ENCODE data around the gene BGLAP. TPM values are rescaled to one million over a fixed set of nuclear protein-coding genes. Genes with fewer than 3 reads are reported as not detected.

BGLAP gene
- total RNA-seq (2021; ENCODE audit: unreplicated experiment): 1.4 TPM
- polyA plus RNA-seq (2012): 1.4 TPM in 2 replicates
- Bru-seq, nascent RNA: percentile 40 among the genes with signal in this experiment
- BruChase-seq, experiment 1, labeled RNA remaining after a 6-hour chase: percentile 61 among the genes with signal in this experiment
- BruChase-seq, experiment 2, labeled RNA remaining after a 2-hour chase: percentile 52 among the genes with signal in this experiment
- long read RNA-seq, partial matches to known transcripts: 2 of 3 reads
- long read RNA-seq, other reads (novel, unspliced or antisense): 1 of 3 reads

DNA sequence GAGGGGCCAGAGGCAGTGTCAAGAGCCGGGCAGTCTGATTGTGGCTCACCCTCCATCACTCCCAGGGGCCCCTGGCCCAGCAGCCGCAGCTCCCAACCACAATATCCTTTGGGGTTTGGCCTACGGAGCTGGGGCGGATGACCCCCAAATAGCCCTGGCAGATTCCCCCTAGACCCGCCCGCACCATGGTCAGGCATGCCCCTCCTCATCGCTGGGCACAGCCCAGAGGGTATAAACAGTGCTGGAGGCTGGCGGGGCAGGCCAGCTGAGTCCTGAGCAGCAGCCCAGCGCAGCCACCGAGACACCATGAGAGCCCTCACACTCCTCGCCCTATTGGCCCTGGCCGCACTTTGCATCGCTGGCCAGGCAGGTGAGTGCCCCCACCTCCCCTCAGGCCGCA is at the start of gene BGLAP:
TSS of gene BGLAP (plus strand) at position 259 of the 400 bp plus-strand sequence. CDS start at position 307, 48 bp downstream.
- H3K4me1 ChIP-seq (ENCODE audit: control insufficient read depth in 1 of 2, insufficient read depth in 2 of 2, low read length in 2 of 2): peaks cover 8 to 17% of the 10 kb centered on the region in 2 experiments
- no peaks in the 10 kb centered on the region for H3K79me2 ChIP-seq (ENCODE audit: insufficient read depth, low read length)
- H3K4me3 ChIP-seq (replicated peaks in 1 of 2; ENCODE audit: low read depth in 1 of 2, low read length in 2 of 2): no peak within 1 kb of the TSS
- ATAC-seq: no peak
- no peak for DNase-seq (ENCODE audit: low read depth, low spot score)
- ChIA-PET RAD21 (ENCODE audit: low non-redundant PET in 1 of 2, low total read pairs in 2 of 2, uncharacterized antibody in 2 of 2, unreplicated experiment in 2 of 2) (no interaction called here), POLR2A (no interaction called here), CTCF (no interaction called here)
- no peaks in the 10 kb centered on the region for H3K9me3 ChIP-seq (ENCODE audit: control insufficient read depth in 1 of 2, insufficient read depth in 1 of 2, low read depth in 1 of 2, low read length in 2 of 2)
- no TSS peak for BruUV-seq (replicated peaks)
- H3K4me2 ChIP-seq (ENCODE audit: low read length): peak within 1 kb of the TSS; percentile 32; the same call in 1 of the 2 replicates
- no peak within 1 kb of the TSS for H3K9ac ChIP-seq (ENCODE audit: low read length)
- 0 out of 4 replicates have a peak, but pooled peaks cover 0 to 4% of the 10 kb centered on the region in 2 experiments for H3K36me3 ChIP-seq (ENCODE audit: control insufficient read depth in 1 of 2, insufficient read depth in 2 of 2, low read length in 2 of 2)
- H2AFZ ChIP-seq (ENCODE audit: low read depth, low read length, poor library complexity, severe bottlenecking): no peak within 1 kb of the TSS
- TF ChIP-seq ZFX (IDR thresholded peaks at IDR 0.05) (no peak), FOSL1 (IDR thresholded peaks at IDR 0.05; ENCODE audit: low read depth) (no peak), ZNF274 (IDR thresholded peaks at IDR 0.05; ENCODE audit: low read depth, low read length) (no peak), POLR2AphosphoS5 (IDR thresholded peaks at IDR 0.05; ENCODE audit: low read depth, low read length) (no peak), YY1 (IDR thresholded peaks at IDR 0.05; ENCODE audit: extremely low read depth, insufficient replicate concordance, low read depth, low read length) (no peak), CBX3 (IDR thresholded peaks at IDR 0.05; ENCODE audit: low read depth) (no peak)
- TF ChIP-seq, protein P1, sequence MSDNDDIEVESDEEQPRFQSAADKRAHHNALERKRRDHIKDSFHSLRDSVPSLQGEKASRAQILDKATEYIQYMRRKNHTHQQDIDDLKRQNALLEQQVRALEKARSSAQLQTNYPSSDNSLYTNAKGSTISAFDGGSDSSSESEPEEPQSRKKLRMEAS (IDR thresholded peaks at IDR 0.05): no peak
- intact Hi-C loops (cut with micrococcal nuclease): no loop called here
- no peaks in the 10 kb centered on the region for H3K9me2 ChIP-seq (ENCODE audit: insufficient read depth)
- H3K27ac ChIP-seq (ENCODE audit: low read depth, low read length): no peak within 1 kb of the TSS
- no peaks in the 10 kb centered on the region for H4K20me1 ChIP-seq (ENCODE audit: insufficient read depth)
- H3K27me3 ChIP-seq (ENCODE audit: insufficient read depth, low read length): no peaks in the 10 kb centered on the region

DNA sequence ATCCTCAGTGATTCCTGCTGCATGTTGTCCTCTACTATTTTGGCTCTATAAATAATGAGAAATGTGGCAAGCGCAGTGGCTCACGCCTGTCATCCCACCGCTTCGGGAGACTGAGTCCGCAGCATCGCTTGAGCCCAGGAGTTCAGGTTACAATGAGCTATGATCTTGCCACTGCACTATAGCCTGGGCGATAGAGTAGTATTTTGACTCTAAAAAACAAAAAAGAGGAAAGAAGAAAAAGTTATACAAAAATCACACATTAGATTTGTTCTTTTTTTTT is 48.8 kb upstream of the BGLAP start:
- intact Hi-C loops (cut with micrococcal nuclease): no loop called here

More for the DNA sequence above, 48.8 kb upstream of the BGLAP start:
- CTCF ChIA-PET: interaction anchor here (0.9 to 1.7 kb wide), 3 partner anchors 32 to 126 kb away, joined by 3 to 5 read pairs (median 5); no protein-coding TSS in a partner anchor
- DNase-seq (ENCODE audit: low read depth, low spot score): no peak
- Histone ChIP-seq H2AFZ (ENCODE audit: low read depth, low read length, poor library complexity, severe bottlenecking) (no peak overlapping the region), H3K27ac (ENCODE audit: low read depth, low read length) (peak overlapping the region; percentile 85), H3K9ac (ENCODE audit: low read length) (peak overlapping the region; percentile 70), H3K9me2 (ENCODE audit: insufficient read depth) (no peaks in the 10 kb centered on the region), H3K4me1 (ENCODE audit: control insufficient read depth in 1 of 2, insufficient read depth in 2 of 2, low read length in 2 of 2) (peaks cover 8 to 14% of the 10 kb centered on the region in 2 experiments), H3K27me3 (ENCODE audit: insufficient read depth, low read length) (no peaks in the 10 kb centered on the region), H3K4me3 (replicated peaks in 1 of 2; ENCODE audit: low read depth in 1 of 2, low read length in 2 of 2) (peak overlapping the region; percentile 84 to 91), H3K79me2 (ENCODE audit: insufficient read depth, low read length) (peaks cover 36% of the 10 kb centered on the region), H4K20me1 (ENCODE audit: insufficient read depth) (no peaks in the 10 kb centered on the region), H3K4me2 (ENCODE audit: low read length) (peak overlapping the region; percentile 90), H3K9me3 (ENCODE audit: control insufficient read depth in 1 of 2, insufficient read depth in 1 of 2, low read depth in 1 of 2, low read length in 2 of 2) (no peaks in the 10 kb centered on the region), H3K36me3 (ENCODE audit: control insufficient read depth in 1 of 2, insufficient read depth in 2 of 2, low read length in 2 of 2) (no peaks in the 10 kb centered on the region)
- POLR2A ChIA-PET: interaction anchor here (0.9 to 2.8 kb wide), 4 partner anchors 17 to 51 kb away, joined by 3 to 22 read pairs (median 4); partner anchors contain the start of gene PMF1
- TSS peak; percentile 91 for BruUV-seq (replicated peaks)
- ATAC-seq: peak; percentile 4; the same call in 1 of the 2 replicates
- TF ChIP-seq, protein P2, sequence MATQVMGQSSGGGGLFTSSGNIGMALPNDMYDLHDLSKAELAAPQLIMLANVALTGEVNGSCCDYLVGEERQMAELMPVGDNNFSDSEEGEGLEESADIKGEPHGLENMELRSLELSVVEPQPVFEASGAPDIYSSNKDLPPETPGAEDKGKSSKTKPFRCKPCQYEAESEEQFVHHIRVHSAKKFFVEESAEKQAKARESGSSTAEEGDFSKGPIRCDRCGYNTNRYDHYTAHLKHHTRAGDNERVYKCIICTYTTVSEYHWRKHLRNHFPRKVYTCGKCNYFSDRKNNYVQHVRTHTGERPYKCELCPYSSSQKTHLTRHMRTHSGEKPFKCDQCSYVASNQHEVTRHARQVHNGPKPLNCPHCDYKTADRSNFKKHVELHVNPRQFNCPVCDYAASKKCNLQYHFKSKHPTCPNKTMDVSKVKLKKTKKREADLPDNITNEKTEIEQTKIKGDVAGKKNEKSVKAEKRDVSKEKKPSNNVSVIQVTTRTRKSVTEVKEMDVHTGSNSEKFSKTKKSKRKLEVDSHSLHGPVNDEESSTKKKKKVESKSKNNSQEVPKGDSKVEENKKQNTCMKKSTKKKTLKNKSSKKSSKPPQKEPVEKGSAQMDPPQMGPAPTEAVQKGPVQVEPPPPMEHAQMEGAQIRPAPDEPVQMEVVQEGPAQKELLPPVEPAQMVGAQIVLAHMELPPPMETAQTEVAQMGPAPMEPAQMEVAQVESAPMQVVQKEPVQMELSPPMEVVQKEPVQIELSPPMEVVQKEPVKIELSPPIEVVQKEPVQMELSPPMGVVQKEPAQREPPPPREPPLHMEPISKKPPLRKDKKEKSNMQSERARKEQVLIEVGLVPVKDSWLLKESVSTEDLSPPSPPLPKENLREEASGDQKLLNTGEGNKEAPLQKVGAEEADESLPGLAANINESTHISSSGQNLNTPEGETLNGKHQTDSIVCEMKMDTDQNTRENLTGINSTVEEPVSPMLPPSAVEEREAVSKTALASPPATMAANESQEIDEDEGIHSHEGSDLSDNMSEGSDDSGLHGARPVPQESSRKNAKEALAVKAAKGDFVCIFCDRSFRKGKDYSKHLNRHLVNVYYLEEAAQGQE (IDR thresholded peaks at IDR 0.05; ENCODE audit: low read depth): no peak
- TF ChIP-seq, protein P3, sequence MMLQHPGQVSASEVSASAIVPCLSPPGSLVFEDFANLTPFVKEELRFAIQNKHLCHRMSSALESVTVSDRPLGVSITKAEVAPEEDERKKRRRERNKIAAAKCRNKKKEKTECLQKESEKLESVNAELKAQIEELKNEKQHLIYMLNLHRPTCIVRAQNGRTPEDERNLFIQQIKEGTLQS (IDR thresholded peaks at IDR 0.05): no peak
- TF ChIP-seq SIN3A (IDR thresholded peaks at IDR 0.05; ENCODE audit: low read depth): 0 out of 2 replicates have a peak, but pooled peaks have one; percentile 9
- RAD21 ChIA-PET (ENCODE audit: low non-redundant PET in 1 of 2, low total read pairs in 2 of 2, uncharacterized antibody in 2 of 2, unreplicated experiment in 2 of 2): no interaction called here
